GM19468 (cell line): ENCODE results near the gene SIGLEC9.
"Not testable (repeated sequence)": the region's sequence is repeated elsewhere in the genome, so short reads cannot be mapped to it uniquely, and the experiment has no call there.

Source experiments
- ATAC-seq: cut with Tn5 transposase; IDR thresholded peaks from one replicate; pipeline ENCODE4 v1.9.1; 2021; ENCODE audit warnings: mild to moderate bottlenecking, moderate library complexity, moderate number of reproducible peaks; ENCODE audit not compliant: unreplicated experiment; ENCODE audit errors: extremely low read depth

The SIGLEC9 gene

DNA sequence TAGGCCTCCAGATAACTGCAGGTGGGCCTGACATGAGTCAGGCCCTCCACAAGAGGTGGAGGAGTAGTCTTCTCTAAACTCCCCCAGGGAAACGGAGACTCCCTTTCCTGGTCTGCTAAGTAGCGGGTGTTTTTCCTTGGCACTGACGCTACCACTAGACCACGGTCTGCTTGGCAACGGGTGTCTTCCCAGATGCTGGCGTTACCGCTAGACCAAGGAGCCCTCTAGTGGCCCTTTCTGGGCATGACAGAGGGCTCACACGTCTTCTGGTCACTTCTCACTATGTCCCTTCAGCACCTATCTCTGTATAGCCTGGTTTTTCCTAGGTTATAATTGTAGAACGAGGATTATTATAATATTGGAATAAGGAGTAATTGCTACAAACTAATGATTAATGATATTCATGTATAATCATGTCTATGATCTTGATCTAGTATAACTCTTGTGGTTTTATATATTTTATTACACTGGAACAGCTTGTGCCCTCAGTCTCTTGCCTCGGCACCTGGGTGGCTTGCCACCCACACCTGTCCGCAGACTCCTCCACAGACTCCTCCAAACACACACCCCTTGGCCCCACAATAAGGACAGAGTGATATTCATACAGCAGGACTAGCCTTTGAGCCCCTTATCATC is 44.7 kb downstream of the SIGLEC9 start:
- not testable (repeated sequence) for ATAC-seq

DNA sequence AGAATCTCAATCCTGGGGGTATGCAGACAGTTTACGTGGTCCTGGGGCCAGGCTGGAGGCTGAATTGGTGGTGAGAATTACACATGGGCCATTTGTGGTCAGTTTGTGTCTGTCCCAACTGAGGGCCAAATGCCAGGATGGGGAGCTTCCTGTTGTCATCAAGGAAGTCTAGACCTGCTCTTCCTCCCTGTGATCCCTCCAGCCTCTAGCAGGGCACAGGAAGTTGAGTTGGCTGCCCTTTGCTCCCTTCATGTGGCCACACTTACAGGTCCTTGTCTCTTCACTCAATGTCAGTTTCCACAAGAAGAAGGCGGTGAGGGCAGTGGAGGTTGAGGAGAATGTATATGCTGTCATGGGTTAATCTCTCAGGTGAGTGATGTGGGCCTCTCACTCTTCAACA is 47.5 kb downstream of the SIGLEC9 start:
- ATAC-seq: no peak

DNA sequence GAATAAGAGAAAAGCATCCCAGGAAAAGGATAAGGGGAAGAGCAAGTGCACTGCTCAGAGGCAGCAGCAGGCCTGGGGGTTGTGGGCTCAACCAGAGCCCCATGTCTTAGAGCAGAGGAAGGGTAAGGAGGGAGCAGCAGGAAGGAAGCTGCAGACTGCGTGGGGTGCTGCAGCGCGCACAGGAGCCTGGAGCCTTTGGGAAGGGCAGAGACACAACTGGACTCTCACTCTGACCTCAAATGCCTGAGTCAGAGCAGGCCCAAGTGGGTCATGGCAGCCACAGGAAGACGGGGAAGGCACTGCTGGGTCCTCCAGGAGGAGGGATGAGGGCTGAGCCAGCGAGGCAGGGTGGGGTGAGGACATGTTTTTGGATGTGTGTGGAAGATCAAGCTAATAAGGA is 49.0 kb downstream of the SIGLEC9 start:
- no peak for ATAC-seq

DNA sequence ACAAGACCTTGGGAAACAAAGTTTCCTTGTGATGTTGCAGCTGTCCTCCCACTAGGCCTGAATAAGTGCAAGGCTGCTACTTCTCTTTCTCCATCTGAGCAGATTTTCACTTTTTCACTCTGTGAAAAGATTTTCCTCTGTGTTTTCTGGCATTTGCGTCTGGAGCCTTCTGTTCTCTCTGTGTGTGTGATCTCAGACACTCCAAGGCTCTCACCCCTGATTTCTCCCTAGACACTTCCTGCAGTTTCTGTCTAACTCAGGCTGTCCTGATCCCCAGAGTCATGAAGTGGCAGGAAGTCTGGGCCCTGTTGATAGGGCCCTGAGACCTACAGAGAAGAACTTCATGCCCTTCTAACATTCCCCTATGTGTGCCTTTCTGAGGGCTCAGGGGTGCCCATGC is 54.5 kb downstream of the SIGLEC9 start:
- ATAC-seq: no peak
